22Rv1 (cell line): ENCODE results near the gene SERPINI1.

ENCODE experiments used
- CTCF ChIP-seq: fragments of 450-650 bp; IDR thresholded peaks from 2 replicates; pipeline ENCODE4 v1.5.1; 2017; ENCODE audit warnings: mild to moderate bottlenecking
- ZFX ChIP-seq: fragments of 450-650 bp; IDR thresholded peaks from 2 replicates; pipeline ENCODE4 v1.6.1; 2017; ENCODE audit warnings: antibody characterized with exemption, borderline replicate concordance

GRCh38 chr3:167839460-167840134, 104.1 kb downstream of the SERPINI1 start:
- TF ChIP-seq CTCF (no peak), ZFX (no peak)
